Activated CD8-positive, alpha-beta memory T cell treated with anti-CD3 and anti-CD28 coated beads, Interleukin-2, amount 50 U/mL, for 4 hours (primary cell): ENCODE measurements around the gene SDHA.
A peak's percentile ranks its signal among the peaks of the same experiment; 100 is the strongest.
"Not testable (repeated sequence)": the region's sequence is repeated elsewhere in the genome, so short reads cannot be mapped to it uniquely, and the experiment has no call there.

Experiments
- DNase-seq: peaks from one replicate; pipeline ENCODE4 v3.0.0-alpha.2; 2020

SDHA gene

DNA sequence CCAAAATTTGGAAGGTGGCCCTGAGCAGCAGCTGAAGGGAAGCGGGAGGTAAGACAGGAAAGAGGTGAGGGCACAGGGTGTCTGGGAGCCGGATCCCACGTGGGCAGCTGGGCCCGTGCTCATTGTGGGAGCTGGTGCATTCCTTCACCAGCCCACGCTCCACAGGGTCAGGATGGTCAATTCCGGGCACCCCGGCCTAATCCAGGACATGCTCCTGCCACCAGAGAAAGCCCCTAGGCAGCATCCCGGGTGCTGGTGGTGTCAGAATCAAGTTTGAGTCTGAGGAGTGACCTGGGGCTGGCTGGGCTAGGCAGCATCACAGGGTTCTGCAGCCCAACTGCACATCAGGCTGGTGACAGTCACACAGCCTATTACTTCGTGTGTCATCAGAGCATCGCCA is 46.2 kb downstream of the SDHA start:
- DNase-seq = no peak

DNA sequence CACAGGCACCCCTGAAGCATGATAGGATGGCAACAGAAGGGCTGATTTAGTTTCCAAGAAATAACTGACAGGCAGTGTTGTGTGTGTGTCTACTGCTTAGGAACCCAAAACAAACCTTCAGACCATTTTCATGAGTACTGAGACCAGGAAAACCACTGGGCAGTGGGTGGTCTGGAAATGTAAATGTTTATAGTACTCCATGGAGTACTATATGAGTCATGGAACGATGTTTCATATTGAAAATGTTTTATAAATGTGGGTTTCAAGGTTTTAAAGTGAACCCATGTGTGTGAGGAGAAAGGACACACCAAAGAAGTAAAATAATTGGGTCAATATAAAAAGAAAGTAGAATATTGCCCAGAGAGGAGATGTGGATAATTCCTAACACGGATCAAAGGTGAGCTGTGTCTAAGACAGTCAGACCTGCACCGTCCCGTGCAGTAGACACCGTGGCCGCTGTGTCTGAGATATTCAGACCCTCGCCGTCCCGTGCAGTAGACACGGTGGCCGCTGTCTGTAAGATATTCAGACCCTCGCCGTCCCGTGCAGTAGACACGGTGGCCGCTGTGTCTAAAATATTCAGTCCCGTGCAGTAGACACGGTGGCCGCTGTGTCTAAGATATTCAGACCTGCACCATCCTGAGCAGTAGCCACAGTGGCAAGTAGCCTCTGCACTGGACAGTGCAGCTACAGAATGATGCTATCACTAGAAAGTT is 48.3 kb downstream of the SDHA start:
- DNase-seq = not testable (repeated sequence)

DNA sequence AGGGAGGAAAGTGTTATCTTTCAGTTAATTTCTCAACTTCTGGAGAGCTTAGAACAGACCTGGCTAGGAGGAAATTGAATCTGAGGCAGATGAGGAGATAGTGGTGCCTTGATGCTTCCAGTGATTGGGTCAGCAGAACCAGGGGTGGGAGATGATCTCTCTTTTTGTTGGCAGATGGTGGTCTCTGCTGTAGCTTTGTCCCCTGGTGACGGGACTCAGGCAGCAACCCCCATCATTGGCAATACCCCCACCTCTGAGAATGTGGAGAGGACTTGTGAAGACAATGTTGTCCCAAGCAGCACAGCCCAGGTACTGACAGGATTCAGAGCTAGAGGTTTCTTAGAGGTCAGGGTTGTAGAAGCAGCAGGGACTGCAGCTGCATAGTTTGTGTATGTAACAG is 49.6 kb downstream of the SDHA start:
- no peak for DNase-seq

DNA sequence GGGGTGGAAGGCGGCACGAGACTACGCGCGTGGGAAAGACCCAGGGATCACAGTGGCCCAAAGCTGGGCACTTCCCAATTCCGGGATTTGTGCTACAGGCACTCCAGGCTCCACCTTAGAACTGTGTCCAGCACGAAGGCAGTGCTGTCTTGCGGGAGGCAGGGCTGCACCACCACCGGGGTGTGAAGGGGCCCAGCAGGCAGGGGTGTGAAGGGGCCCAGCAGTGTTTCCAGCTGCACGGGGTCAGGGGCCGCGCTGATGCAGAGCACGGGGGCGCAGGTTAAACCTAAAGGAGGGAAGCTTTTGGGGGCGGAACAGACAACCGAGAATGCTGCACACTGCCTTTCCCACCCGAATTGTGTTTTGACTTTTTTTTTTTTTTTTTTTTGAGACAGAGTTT is 52.2 kb downstream of the SDHA start:
- no peak for DNase-seq

DNA sequence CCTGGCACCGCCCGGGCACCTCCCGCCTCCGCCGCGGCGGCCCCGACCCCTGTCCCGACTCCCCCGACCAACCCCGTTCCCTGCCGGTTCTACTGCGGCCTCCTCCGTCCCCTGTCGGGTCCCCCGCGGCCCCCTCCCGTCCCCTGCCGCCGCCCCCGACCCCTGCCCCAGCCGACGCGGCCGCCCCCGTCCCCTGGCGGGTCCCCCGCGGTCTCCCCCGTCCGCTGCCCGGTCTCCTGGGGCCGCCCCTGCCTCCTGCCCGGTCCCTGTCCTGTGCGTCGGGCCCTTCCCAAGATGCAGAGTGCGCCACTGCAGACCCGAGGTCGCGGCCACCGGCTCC is 53.7 kb downstream of the SDHA start:
- DNase-seq = not testable (repeated sequence)

- DNase-seq = not testable (repeated sequence)
Observed at GRCh38 chr5:273091-273490, 55.0 kb downstream of the SDHA start.

DNA sequence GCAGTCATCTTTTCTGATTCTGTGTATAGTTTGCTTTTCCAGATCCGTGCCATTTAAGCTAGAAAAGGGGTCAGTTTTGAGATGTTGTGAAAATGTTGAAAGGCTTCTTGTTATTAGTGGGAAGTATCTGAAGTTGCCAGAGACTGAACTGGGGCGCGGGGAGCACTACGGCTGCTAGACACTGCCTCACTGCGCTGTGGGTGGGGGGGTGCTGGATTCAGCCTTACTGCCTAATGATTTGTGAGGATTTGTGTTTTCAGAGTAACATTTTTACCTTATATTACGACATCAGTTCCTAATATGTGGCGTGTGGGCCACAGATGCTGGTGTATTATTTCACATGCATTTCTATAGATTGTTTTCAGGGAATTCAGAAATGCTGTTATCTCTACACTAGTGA is 55.4 kb downstream of the SDHA start:
- not testable (repeated sequence) for DNase-seq

DNA sequence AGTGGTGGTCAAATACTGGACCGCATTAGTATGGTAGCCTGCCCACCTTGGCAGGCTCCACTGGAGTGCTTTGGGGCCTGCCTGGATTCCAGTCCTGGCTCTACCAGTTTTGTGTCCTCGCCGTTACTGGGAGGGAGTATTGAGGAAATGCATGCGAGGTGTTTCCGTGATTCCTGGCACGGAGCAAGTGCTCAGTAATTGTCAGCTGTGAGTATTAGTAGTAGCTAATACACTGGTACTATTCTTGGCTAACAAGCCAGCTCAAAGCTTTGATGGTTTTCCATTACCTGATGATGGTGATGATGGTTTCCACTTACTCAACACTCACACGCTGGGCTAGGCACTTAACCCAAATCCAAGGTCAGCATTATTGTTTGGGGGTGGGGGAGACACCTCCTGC is 56.2 kb downstream of the SDHA start:
- not testable (repeated sequence) for DNase-seq

DNA sequence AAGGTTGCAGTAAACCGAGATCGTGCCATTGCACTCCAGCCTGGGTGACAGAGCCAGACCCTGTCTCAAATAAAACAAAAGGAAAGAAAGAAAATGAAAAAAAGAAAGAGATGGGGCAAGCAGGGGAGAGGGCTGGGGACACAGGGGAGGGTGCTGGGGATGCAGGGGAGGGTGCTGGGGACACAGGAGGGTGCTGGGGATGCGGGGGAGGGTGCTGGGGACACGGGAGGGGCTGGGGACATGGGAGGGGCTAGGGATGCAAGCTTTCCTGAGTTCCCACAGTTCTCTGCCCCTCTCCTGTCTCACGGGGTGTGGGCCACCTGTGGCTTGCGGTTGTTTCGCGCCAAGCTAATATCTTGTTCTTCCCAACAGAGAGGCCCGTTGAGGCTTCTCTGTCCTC is 60.5 kb downstream of the SDHA start:
- DNase-seq = no peak

- DNase-seq = not testable (repeated sequence)
Observed at GRCh38 chr5:279051-279665, 61.0 kb downstream of the SDHA start.

GRCh38 chr5:285991-286557 is 68.0 kb downstream of the SDHA start:
- DNase-seq = no peak

DNA sequence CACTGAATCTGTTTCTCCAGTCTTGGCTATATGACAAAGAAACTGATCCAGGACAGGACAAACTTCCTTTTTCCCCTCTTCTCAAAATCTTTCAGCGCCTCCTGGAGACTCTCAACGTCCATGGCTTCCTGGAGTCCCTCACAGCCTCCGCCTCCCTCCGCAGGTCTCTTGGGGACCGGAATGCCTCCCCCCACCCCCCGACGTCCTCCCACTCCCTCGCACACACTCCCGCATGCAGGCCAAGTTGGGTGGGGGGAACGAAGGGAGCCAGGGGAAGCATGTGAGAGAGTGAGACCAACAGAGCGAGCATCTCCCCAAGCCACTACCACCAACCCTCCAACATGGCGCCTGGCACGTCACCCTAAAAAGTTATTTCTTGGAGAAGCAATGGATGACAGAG is 72.1 kb downstream of the SDHA start:
- DNase-seq = not testable (repeated sequence)

- not testable (repeated sequence) for DNase-seq
Observed at GRCh38 chr5:291345-291744, 73.2 kb downstream of the SDHA start.

DNA sequence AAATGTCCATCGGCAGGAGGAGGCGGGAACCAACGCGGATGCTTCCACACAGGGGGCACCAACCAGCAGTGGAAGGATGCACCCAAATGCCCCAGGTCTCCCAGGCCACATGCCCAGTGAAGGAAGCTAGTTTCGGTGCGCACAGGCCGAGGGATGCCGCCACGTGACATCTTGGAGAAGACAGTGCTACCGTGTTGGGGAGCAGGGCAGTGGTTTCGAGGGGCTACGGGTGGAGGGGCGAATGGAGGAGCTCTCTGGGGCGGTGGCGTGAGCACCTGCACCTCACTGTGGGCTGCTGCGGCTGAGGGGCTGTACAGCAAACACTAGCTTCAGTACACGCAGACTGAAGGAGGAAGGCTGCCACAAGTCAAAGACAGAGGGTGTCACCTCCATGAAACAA is 76.7 kb downstream of the SDHA start:
- not testable (repeated sequence) for DNase-seq

DNA sequence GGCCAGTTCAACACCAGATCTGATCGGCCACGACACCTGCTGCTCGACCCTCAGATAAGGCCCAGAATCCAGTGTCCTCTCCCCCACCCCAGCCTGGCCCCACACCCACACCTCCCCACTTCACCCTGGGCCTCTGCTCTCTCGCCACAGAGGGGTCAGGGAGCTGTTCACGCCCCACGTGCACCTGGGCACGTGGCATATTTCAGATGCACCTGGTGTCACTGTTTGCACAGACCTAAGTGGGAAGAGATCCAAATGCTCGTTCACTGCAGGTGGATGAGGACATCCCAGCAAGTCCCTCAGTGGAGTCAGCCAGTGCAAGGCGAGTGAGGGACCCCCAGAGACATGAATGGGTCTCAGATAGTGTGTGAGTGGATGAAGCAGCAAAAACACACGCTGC is 78.1 kb downstream of the SDHA start:
- not testable (repeated sequence) for DNase-seq

DNA sequence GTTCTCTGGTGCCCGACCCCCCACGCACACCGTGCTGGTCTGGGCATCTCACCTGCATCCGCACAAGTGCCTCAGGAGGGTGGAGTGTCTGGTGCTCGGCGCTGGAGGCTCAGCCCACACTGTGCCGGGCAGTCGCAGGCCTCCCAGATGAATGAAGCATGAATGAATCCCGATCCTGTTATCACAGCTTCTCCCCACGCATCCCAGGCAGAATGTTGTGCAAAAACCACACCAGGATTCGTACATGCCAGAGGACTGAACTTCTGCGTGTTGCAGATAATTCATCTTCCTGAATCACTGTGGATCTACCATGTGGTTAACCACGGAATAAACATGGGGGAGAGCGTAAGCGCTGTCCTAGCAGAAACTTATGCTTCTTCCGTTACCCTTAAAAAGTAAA is 78.8 kb downstream of the SDHA start:
- not testable (repeated sequence) for DNase-seq

DNA sequence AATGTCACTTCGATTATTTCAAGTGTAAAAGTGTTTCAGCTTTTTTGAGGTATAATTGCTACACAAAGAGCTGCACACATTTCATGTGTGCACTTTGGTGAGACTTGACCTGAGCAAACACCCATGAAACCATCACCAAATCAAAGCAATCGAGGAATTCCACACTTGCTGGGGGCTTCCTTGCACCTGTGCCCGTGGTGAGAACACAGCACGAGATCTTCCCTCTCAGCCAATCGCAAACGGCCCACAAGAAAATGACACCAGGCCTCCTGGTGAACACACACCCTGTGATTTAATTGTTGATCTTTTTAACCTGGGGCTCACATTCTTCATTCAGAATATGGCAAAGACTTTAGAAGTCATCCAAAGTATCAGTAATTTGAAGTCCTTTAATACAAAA is 79.3 kb downstream of the SDHA start:
- DNase-seq = not testable (repeated sequence)

- DNase-seq = not testable (repeated sequence)
Observed at GRCh38 chr5:297991-298736, 80.0 kb downstream of the SDHA start.

DNA sequence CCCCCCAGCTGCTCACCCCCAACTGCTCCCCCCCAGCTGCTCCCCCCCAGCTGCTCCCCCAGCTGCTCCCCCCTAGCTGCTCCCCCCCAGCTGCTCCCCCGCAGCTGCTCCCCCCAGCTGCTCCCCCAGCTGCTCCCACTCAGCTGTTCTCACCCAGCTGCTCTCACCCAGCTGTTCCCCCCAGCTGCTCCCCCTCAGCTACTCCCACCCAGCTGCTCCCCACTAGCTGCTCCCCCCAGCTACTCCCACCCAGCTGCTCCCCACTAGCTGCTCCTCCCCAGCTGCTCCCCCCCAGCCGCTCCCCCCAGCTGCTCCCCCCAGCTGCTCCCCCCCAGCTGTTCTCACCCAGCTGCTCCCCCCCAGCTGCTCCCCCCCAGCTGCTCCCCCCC is 80.6 kb downstream of the SDHA start:
- DNase-seq = no peak

DNA sequence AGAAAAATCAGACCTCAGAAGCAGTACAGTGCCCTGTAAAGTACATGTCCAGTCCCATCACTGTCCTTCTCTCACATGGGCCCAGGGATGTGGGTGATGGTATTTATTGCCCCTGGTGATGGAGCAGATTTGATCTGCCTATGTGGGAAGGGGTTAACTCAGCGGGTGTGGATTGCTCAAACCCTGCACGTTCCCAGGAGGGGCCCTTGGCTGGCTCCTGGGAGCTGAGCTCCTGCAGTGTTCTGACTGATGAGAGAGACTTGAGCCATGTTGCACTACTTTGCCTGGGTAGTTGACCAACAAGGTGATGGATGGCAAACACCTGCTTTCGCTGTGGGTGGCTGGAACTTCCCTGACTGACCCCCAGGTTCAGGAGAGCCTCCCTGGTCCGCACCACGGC is 81.8 kb downstream of the SDHA start:
- not testable (repeated sequence) for DNase-seq

GRCh38 chr5:300691-301435 is 82.7 kb downstream of the SDHA start:
- DNase-seq = peak; percentile 5

DNA sequence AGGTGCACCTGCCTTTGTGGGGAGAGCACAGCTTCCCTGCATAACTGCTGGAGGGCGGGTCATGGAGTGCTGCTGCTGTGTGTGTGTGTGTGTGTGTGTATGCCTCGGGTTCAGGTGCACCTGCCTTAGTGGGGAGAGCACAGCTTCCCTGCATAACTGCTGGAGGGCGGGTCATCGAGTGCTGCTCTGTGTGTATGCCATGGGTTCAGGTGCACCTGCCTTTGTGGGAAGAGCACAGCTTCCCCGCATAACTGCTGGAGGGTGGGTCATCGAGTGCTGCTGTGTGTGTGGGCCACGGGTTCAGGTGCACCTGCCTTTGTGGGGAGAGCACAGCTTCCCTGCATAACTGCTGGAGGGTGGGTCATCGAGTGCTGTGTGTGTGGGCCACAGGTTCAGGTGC is 84.3 kb downstream of the SDHA start:
- DNase-seq = not testable (repeated sequence)

DNA sequence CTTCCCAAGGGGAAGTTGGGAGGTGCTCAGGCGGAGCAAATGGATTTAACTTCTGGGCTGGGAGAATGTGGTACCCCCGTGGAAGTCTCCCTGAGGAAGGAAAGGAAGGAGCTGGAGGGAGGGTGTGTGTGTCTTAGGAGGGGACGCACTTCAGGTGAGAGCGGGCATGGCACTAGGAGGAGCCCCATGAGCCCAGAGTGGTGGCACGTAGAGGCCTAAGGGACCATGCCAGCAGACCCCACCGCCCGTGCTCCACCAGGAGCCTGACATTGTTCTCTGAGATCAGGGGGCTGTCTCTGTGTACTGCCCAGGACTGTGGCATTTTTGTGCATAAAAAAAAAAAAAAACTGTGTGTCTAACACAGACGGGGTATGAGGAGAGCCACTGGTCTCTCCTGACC is 84.8 kb downstream of the SDHA start:
- DNase-seq = no peak
